Prostate gland (tissue), 2 donors: ENCODE measurements around the gene DAPK3. TPM values are rescaled to one million over a fixed set of nuclear protein-coding genes. Genes with fewer than 3 reads are reported as not detected.

Experiments
- DNase-seq: peaks from one replicate; pipeline ENCODE4 v3.0.0-alpha.2; 2019; ENCODE audit warnings: low spot score
- H3K27ac ChIP-seq, 2 donors: fragments of 200-600 bp; sonication (generic); 2 replicates each; pipeline ENCODE4 v1.5.1; 2017 to 2019
- H3K27me3 ChIP-seq: fragments of 200-600 bp; sonication (generic); replicated peaks from 2 replicates; pipeline ENCODE4 v1.5.1; 2019; ENCODE audit not compliant: insufficient read depth
- H3K36me3 ChIP-seq, 2 donors: fragments of 200-600 bp; sonication (generic); 1 replicate in 1 of 2; 2 replicates in 1 of 2; pipeline versions ENCODE4 v1.5.1 to v1.8.1; 2017 to 2019
- H3K4me1 ChIP-seq: fragments of 200-600 bp; sonication (generic); replicated peaks from 2 replicates; pipeline ENCODE4 v1.5.1; 2019
- H3K4me3 ChIP-seq, 2 donors: fragments of 200-600 bp; sonication (generic); 2 replicates each; pipeline ENCODE4 v1.5.1; 2017 to 2019
- H3K9me3 ChIP-seq: fragments of 200-600 bp; sonication (generic); 2 replicates; pipeline ENCODE4 v1.5.1; 2017
- POLR2A ChIP-seq: fragments of 450-650 bp; IDR thresholded peaks from one replicate; pipeline ENCODE4 v1.6.1; 2016; ENCODE audit warnings: antibody characterized with exemption, mild to moderate bottlenecking
- POLR2AphosphoS5 ChIP-seq: sonication (generic); formaldehyde crosslinking; IDR thresholded peaks from one replicate; pipeline ENCODE4 v1.6.1; 2017; ENCODE audit warnings: antibody characterized with exemption
- WGBS: methylation state at CpG from one replicate; pipeline ENCODE4 v1.1.5; 2018; 5-methylcytosine and 5-hydroxymethylcytosine counted together
- intact Hi-C: fragments of 100-400 bp; cut with DNase I; formaldehyde crosslinking; loops from one replicate; pipeline ENCODE4 v1.14.2; 2022
- total RNA-seq, 2 donors: library from RNA; depleted of rRNA; stranded (reverse); fragments of >200 nt; gene quantifications; one replicate each; pipeline ENCODE4 v1.1.0, GENCODE V29; 2016
- TF ChIP-seq, protein P1 (sequence below), 4 experiments: fragments of 200-600 bp in 2 of 4; fragments of 450-650 bp in 2 of 4; sonication (generic) in 2 of 4; IDR thresholded peaks; 1 replicate in 3 of 4; 2 replicates in 1 of 4; pipeline ENCODE4 v1.5.1; 2016 to 2019; ENCODE audit warnings: antibody characterized with exemption in 4 of 4, mild to moderate bottlenecking in 2 of 4, moderate library complexity in 2 of 4

The DAPK3 gene
- total RNA-seq: 100 to 1,000 TPM in 1 of 2 donors, 10 to 100 TPM in 1; 87.1 to 107 TPM

DNA sequence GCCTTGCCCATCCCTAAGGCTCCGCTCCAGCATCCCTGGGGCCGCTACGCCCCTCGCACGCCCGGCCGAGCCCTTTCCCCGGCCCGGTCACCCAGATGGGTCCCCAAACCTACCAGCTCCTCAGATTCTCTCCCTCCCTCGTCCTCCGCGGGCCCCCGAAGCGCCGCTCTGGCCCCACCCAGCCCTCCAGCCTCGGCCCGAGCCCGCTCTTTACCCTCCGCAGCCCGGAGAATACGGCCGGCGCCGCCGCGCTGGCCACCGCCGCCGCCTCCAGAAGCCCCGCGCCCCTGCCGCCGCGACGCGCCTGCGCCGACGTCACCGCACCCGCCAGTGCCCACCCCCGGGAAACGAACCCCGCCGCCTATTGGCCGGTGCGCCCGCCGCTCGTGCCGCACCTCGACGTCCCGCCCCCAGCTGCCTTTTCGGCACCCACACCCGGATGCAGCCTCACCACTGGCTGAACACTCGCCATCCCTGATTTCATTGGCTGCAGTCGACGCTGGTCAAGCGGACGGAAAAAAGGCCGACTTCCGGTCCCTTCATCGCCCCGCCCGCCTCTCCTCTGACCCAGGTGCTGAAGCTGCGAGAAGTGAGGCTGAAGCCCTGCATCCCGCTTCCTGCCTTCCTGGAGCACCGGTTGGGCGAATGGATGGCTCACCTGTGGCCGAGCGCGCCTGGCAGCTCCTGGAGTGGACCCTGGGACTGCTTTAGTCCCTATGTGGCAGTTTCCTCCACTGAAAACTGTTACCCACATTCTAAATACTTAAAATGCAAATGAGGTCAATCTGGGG, at the start of gene DAPK3:
Gene DAPK3, minus strand, starts transcription at position 292 of the 791 bp plus-strand sequence. CDS start 1,364 bp downstream, outside the sequence.
- H3K4me1 ChIP-seq: peaks cover 7% of the 10 kb centered on the region
- H3K4me3 ChIP-seq: peak within 1 kb of the TSS; percentile 97 to 99
- H3K27me3 ChIP-seq: no peaks in the 10 kb centered on the region
- intact Hi-C loops: loop anchor here (2.0 kb wide), 1 partner anchor 14 kb away; the partner anchor contains the start of gene EEF2
- H3K36me3 ChIP-seq: peaks cover 2 to 5% of the 10 kb centered on the region in 2 donors
- H3K9me3 ChIP-seq: no peaks in the 10 kb centered on the region
- DNase-seq: peak; percentile 98
- H3K27ac ChIP-seq: peak within 1 kb of the TSS; percentile 94 to 97
- 1% methylated on average over 71 of the region's 73 CpGs for WGBS
- TF ChIP-seq POLR2A (peak; percentile 93), POLR2AphosphoS5 (peak; percentile 97)
- TF ChIP-seq, protein P1, sequence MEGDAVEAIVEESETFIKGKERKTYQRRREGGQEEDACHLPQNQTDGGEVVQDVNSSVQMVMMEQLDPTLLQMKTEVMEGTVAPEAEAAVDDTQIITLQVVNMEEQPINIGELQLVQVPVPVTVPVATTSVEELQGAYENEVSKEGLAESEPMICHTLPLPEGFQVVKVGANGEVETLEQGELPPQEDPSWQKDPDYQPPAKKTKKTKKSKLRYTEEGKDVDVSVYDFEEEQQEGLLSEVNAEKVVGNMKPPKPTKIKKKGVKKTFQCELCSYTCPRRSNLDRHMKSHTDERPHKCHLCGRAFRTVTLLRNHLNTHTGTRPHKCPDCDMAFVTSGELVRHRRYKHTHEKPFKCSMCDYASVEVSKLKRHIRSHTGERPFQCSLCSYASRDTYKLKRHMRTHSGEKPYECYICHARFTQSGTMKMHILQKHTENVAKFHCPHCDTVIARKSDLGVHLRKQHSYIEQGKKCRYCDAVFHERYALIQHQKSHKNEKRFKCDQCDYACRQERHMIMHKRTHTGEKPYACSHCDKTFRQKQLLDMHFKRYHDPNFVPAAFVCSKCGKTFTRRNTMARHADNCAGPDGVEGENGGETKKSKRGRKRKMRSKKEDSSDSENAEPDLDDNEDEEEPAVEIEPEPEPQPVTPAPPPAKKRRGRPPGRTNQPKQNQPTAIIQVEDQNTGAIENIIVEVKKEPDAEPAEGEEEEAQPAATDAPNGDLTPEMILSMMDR (IDR thresholded peaks at IDR 0.05): peak; percentile 27 to 83 (median 48)

DNA sequence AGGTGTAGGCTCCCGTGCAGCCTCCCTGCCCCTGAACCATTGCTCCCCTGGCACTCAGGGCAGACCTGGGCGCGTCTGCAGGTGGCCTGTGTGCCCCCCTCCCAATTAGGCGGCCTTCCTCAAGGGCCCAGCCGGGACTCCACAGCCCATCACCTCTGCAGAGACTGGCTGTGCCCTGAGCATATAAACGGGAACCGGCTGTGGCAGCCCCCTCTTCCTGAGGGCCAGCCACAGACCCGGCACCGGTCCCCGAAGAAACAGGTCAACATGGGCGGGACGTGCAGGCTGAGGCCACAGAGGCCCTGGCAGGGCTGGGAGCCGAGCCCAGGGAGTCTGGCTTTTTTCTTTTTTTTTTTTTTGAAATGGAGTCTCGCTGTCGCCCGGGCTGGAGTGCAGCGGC, 48.7 kb upstream of the DAPK3 start:
- H3K4me1 ChIP-seq: peaks cover 16% of the 10 kb centered on the region
- no peaks in the 10 kb centered on the region for H3K36me3 ChIP-seq
- intact Hi-C loops: no loop called here
- WGBS: 17% methylated on average over 16 of the region's 17 CpGs
- peak; percentile 39 for DNase-seq
- no peaks in the 10 kb centered on the region for H3K9me3 ChIP-seq
- H3K27ac ChIP-seq: peak overlapping the region in 1 of 2 donors; percentile 22
- no peak for TF ChIP-seq POLR2AphosphoS5
- H3K27me3 ChIP-seq: no peaks in the 10 kb centered on the region
- H3K4me3 ChIP-seq: no peak overlapping the region

DNA sequence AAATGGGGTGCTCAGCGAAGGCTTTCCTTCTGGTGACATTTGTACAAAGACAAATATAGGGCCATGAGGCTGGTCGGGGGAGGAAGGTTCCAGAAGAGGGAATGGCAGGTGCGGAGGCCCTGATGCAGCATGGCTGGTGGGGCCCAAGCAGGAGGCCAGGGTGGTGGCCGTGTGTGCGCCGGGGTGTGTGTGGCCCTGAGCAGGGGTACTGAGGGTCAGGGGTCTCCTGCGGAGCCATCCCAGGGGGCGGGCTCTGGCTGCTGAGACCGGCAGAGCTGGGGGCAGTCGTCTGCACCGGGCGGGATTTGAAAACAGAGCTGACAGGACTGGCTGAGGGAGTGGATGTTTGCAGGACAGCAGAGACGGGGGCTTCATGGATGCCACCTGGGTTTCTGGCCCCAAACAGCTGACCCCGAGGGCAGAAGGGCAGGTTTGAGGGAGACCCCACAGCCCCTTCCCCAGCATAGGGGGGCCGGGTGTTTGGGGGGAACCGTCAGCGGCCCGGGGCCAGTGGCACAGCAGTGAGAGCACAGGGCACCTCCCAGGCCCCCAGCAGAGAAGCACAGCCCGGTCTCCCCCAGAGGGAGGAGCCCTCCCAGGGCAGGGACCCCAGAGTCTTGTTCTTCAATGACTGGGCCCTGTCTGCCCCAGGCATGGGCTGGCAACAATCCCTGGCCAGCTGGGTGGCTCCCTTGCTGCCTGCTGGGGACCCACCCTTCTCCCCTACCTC, 48.0 kb upstream of the DAPK3 start:
- TF ChIP-seq, protein P1 (IDR thresholded peaks at IDR 0.05): no peak
- TF ChIP-seq POLR2AphosphoS5 (no peak), POLR2A (no peak)
- Histone ChIP-seq H3K27ac (peak overlapping the region in 1 of 2 donors; percentile 22), H3K36me3 (peaks cover 0 to 2% of the 10 kb centered on the region in 2 donors), H3K9me3 (no peaks in the 10 kb centered on the region), H3K4me3 (no peak overlapping the region), H3K4me1 (peaks cover 16% of the 10 kb centered on the region), H3K27me3 (no peaks in the 10 kb centered on the region)
- 85% methylated on average over 19 of the region's 19 CpGs for WGBS
- intact Hi-C loops: no loop called here
- no peak for DNase-seq

DNA sequence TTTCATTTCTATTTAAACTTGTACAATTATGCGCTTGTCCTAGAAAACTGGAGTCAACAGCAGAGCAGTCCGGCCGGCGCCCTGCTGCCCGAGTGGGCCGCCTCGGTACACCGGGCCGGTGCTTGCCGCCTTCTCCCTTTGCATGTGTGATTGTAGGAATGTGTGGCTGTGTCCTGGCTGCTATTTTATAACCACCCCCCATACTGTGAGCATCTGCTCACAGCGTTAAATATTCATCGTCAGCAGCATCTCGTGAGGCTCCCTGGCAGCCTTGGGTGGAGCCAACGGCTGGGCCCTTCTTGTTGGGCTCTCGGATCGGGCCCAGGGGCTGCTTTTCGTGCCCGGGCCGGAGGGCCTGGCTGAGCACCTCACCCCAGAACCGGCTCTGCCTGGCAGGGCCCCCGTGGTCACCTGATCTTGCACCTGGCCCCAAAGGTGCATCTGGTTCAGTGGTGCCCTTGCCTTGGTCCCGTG, 47.3 kb upstream of the DAPK3 start:
- Histone ChIP-seq H3K27ac (peak overlapping the region in 1 of 2 donors; percentile 22), H3K36me3 (peaks cover 3 to 9% of the 10 kb centered on the region in 2 donors), H3K9me3 (no peaks in the 10 kb centered on the region), H3K27me3 (no peaks in the 10 kb centered on the region), H3K4me1 (peaks cover 16% of the 10 kb centered on the region), H3K4me3 (no peak overlapping the region)
- DNase-seq: no peak
- intact Hi-C loops: no loop called here
- TF ChIP-seq, protein P1 (IDR thresholded peaks at IDR 0.05): no peak
- TF ChIP-seq POLR2AphosphoS5 (no peak), POLR2A (no peak)
- 89% methylated on average over 22 of the region's 22 CpGs for WGBS
